Measurements from ENCODE around the gene KLHL6. TPM values are rescaled to one million over a fixed set of nuclear protein-coding genes. Genes with fewer than 3 reads are reported as not detected.
"Not testable (repeated sequence)": the region's sequence is repeated elsewhere in the genome, so short reads cannot be mapped to it uniquely, and the experiment has no call there.

The KLHL6 gene
- total RNA-seq, 1 experiment from 2014 or later, result 0.03 TPM

DNA sequence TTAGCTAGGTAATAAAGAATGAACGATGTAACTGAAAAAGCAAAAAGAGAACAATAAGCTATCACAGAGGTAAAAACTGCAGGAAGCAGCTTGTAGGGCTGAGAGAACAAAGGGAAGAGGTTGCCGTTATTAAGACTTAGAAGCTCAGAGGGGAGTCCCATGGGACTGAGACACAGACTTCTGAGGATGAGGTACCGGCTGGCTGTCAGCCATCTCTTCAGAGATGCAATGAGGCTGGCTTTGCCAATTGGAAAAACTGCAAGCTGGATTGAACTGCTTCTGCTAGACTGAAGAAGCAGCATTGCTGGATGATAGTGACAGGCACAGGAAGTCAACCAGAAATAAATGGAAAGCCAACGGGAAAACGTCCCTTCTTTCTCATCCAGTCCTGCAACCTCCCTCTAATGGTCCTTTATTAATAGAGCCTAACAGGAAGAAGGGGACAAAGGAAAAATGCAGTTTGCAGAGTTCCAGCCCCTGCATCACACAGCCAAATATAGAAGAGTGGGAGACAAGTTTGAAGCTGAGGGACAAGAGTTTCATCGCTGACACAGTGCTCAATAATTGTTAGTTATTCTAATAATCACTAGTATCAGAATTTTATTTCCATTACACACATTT lies 21.1 kb upstream of the KLHL6 start:
- no peaks in the 10 kb centered on the region for H3K36me3 ChIP-seq (ENCODE audit: control insufficient read depth, insufficient read depth, low read length)
- DNase-seq (ENCODE audit: low read depth, low spot score) (no peak), ATAC-seq (no peak)
- TF ChIP-seq TCF7L2 (IDR thresholded peaks at IDR 0.05; ENCODE audit: low read depth, low read length) (no peak), POLR2AphosphoS5 (IDR thresholded peaks at IDR 0.05; ENCODE audit: low read depth, low read length) (no peak), SIN3A (IDR thresholded peaks at IDR 0.05; ENCODE audit: borderline replicate concordance, insufficient read depth, low read depth, low read length) (no peak)
- TF ChIP-seq, protein P1, sequence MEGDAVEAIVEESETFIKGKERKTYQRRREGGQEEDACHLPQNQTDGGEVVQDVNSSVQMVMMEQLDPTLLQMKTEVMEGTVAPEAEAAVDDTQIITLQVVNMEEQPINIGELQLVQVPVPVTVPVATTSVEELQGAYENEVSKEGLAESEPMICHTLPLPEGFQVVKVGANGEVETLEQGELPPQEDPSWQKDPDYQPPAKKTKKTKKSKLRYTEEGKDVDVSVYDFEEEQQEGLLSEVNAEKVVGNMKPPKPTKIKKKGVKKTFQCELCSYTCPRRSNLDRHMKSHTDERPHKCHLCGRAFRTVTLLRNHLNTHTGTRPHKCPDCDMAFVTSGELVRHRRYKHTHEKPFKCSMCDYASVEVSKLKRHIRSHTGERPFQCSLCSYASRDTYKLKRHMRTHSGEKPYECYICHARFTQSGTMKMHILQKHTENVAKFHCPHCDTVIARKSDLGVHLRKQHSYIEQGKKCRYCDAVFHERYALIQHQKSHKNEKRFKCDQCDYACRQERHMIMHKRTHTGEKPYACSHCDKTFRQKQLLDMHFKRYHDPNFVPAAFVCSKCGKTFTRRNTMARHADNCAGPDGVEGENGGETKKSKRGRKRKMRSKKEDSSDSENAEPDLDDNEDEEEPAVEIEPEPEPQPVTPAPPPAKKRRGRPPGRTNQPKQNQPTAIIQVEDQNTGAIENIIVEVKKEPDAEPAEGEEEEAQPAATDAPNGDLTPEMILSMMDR (IDR thresholded peaks at IDR 0.05), result no peak
- TF ChIP-seq, protein P2, sequence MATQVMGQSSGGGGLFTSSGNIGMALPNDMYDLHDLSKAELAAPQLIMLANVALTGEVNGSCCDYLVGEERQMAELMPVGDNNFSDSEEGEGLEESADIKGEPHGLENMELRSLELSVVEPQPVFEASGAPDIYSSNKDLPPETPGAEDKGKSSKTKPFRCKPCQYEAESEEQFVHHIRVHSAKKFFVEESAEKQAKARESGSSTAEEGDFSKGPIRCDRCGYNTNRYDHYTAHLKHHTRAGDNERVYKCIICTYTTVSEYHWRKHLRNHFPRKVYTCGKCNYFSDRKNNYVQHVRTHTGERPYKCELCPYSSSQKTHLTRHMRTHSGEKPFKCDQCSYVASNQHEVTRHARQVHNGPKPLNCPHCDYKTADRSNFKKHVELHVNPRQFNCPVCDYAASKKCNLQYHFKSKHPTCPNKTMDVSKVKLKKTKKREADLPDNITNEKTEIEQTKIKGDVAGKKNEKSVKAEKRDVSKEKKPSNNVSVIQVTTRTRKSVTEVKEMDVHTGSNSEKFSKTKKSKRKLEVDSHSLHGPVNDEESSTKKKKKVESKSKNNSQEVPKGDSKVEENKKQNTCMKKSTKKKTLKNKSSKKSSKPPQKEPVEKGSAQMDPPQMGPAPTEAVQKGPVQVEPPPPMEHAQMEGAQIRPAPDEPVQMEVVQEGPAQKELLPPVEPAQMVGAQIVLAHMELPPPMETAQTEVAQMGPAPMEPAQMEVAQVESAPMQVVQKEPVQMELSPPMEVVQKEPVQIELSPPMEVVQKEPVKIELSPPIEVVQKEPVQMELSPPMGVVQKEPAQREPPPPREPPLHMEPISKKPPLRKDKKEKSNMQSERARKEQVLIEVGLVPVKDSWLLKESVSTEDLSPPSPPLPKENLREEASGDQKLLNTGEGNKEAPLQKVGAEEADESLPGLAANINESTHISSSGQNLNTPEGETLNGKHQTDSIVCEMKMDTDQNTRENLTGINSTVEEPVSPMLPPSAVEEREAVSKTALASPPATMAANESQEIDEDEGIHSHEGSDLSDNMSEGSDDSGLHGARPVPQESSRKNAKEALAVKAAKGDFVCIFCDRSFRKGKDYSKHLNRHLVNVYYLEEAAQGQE (IDR thresholded peaks at IDR 0.05; ENCODE audit: insufficient read depth in 1 of 2, low read depth in 2 of 2, low read length in 1 of 2), result no peak
- in situ Hi-C loops (cut with HindIII; ENCODE audit: low pct_unique_long_range_greater_than_20kb, low sequenced_read_pairs), result no loop called here
- H3K27ac ChIP-seq (ENCODE audit: low read length), result no peak overlapping the region
- H3K4me1 ChIP-seq (ENCODE audit: control insufficient read depth, insufficient read depth, low read length), result no peaks in the 10 kb centered on the region
- intact Hi-C loops (cut with micrococcal nuclease; ENCODE audit: unreplicated experiment), result no loop called here
- ChIA-PET POLR2A (no interaction called here), CTCF (no interaction called here)
- no peaks in the 10 kb centered on the region for H3K9me3 ChIP-seq (ENCODE audit: control insufficient read depth, insufficient read depth, low read depth, low read length)
- peaks cover 23% of the 10 kb centered on the region for H3K27me3 ChIP-seq (ENCODE audit: control insufficient read depth, insufficient read depth, low read length)
- no peak overlapping the region for H3K4me3 ChIP-seq (ENCODE audit: low read depth in 2 of 2, low read length in 2 of 2)
- no TSS peak for BruUV-seq (replicated peaks)

DNA sequence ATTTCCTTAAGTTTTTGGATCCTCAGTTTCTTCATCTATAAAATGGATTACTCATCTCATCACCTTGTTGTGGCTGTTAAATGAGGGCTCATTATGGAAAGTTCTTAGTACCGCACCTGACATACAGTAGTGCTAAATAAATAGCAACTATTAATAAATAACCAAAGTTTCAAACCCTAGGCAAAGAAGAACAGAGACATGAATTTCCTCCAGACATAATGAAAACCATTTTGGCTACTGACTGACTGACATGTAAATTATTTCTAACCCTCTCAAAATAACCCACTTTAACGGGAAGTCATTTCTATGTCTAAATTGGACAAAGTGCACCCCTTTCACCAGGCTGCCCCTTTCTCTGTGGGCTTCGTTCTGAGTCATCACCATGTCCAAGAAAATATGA lies 17.4 kb upstream of the KLHL6 start:
- Histone ChIP-seq H3K36me3 (ENCODE audit: control insufficient read depth, insufficient read depth, low read length) (no peaks in the 10 kb centered on the region), H3K4me1 (ENCODE audit: control insufficient read depth, insufficient read depth, low read length) (no peaks in the 10 kb centered on the region), H3K4me3 (ENCODE audit: low read depth in 2 of 2, low read length in 2 of 2) (no peak overlapping the region), H3K27ac (ENCODE audit: low read length) (no peak overlapping the region), H3K9me3 (ENCODE audit: control insufficient read depth, insufficient read depth, low read depth, low read length) (no peaks in the 10 kb centered on the region), H3K27me3 (ENCODE audit: control insufficient read depth, insufficient read depth, low read length) (peaks cover 17% of the 10 kb centered on the region)
- intact Hi-C loops (cut with micrococcal nuclease; ENCODE audit: unreplicated experiment) (no loop called here), in situ Hi-C loops (cut with HindIII; ENCODE audit: low pct_unique_long_range_greater_than_20kb, low sequenced_read_pairs) (no loop called here)
- DNase-seq (ENCODE audit: low read depth, low spot score) (no peak), ATAC-seq (no peak)
- no peak for TF ChIP-seq SIN3A (IDR thresholded peaks at IDR 0.05; ENCODE audit: borderline replicate concordance, insufficient read depth, low read depth, low read length)
- TF ChIP-seq, protein P2 (IDR thresholded peaks at IDR 0.05; ENCODE audit: insufficient read depth in 1 of 2, low read depth in 2 of 2, low read length in 1 of 2), result no peak
- TF ChIP-seq POLR2AphosphoS5 (IDR thresholded peaks at IDR 0.05; ENCODE audit: low read depth, low read length), result no peak
- TF ChIP-seq, protein P1 (IDR thresholded peaks at IDR 0.05), result no peak
- TF ChIP-seq TCF7L2 (IDR thresholded peaks at IDR 0.05; ENCODE audit: low read depth, low read length), result no peak
- no TSS peak for BruUV-seq (replicated peaks)
- CTCF ChIA-PET, result no interaction called here
- POLR2A ChIA-PET, result no interaction called here

DNA sequence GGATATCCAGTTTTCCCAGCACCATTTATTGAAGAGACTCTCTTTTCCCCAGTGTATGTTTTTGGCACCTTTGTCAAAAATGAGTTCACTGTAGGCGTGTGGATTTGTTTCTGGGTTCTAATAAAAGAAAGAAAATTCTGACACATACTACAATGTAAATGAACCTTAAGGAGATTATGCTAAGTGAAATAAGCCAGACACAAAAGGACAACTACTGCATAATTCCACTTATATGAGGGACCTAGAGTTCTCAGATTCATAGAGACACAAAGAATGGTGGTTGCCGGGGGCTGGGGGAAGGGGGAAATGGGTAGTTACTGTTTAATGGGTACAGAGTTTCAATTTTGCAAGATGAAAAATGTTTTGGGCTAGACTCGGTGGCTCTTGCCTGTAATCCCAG lies 14.7 kb upstream of the KLHL6 start:
- H3K36me3 ChIP-seq (ENCODE audit: control insufficient read depth, insufficient read depth, low read length); H3K4me3 ChIP-seq (ENCODE audit: low read depth in 2 of 2, low read length in 2 of 2); H3K27me3 ChIP-seq (ENCODE audit: control insufficient read depth, insufficient read depth, low read length); CTCF ChIA-PET; ATAC-seq; intact Hi-C loops (cut with micrococcal nuclease; ENCODE audit: unreplicated experiment); H3K4me1 ChIP-seq (ENCODE audit: control insufficient read depth, insufficient read depth, low read length); H3K27ac ChIP-seq (ENCODE audit: low read length); BruUV-seq (replicated peaks); DNase-seq (ENCODE audit: low read depth, low spot score); in situ Hi-C loops (cut with HindIII; ENCODE audit: low pct_unique_long_range_greater_than_20kb, low sequenced_read_pairs); POLR2A ChIA-PET; H3K9me3 ChIP-seq (ENCODE audit: control insufficient read depth, insufficient read depth, low read depth, low read length): not testable (repeated sequence)
